GM12891 (cell line): ENCODE results near the gene PIWIL1.

Source experiments
- DNase-seq: peaks from one replicate; pipeline ENCODE4 v3.0.0; 2011; ENCODE audit warnings: low spot score; ENCODE audit not compliant: insufficient read length
- FAIRE-seq: peaks from 2 replicates; lab custom pipeline; 2011; peaks lifted over from hg19 to GRCh38; lab: Jason Lieb, UNC
- PAX5 ChIP-seq: IDR thresholded peaks from 2 replicates; pipeline ENCODE4 v1.6.1; 2011; ENCODE audit warnings: low read length, moderate library complexity, mild to moderate bottlenecking; ENCODE audit not compliant: insufficient read depth, severe bottlenecking
- POLR2A ChIP-seq: IDR thresholded peaks from 2 replicates; pipeline ENCODE4 v1.6.1; 2011; ENCODE audit warnings: low read depth, low read length, control low read depth
- POLR2AphosphoS5 ChIP-seq: IDR thresholded peaks from 2 replicates; pipeline ENCODE4 v1.6.1; 2011; ENCODE audit warnings: low read depth, low read length, control low read depth
- POU2F2 ChIP-seq: IDR thresholded peaks from 2 replicates; pipeline ENCODE4 v1.6.1; 2011; ENCODE audit warnings: low read depth, mild to moderate bottlenecking, control low read depth, low read length, moderate library complexity
- SPI1 ChIP-seq: IDR thresholded peaks from 2 replicates; pipeline ENCODE4 v1.6.1; 2011; ENCODE audit warnings: low read depth, low read length, control low read depth
- TAF1 ChIP-seq: IDR thresholded peaks from 2 replicates; pipeline ENCODE4 v1.6.1; 2011; ENCODE audit warnings: low read depth, low read length, control low read depth

PIWIL1 gene

DNA sequence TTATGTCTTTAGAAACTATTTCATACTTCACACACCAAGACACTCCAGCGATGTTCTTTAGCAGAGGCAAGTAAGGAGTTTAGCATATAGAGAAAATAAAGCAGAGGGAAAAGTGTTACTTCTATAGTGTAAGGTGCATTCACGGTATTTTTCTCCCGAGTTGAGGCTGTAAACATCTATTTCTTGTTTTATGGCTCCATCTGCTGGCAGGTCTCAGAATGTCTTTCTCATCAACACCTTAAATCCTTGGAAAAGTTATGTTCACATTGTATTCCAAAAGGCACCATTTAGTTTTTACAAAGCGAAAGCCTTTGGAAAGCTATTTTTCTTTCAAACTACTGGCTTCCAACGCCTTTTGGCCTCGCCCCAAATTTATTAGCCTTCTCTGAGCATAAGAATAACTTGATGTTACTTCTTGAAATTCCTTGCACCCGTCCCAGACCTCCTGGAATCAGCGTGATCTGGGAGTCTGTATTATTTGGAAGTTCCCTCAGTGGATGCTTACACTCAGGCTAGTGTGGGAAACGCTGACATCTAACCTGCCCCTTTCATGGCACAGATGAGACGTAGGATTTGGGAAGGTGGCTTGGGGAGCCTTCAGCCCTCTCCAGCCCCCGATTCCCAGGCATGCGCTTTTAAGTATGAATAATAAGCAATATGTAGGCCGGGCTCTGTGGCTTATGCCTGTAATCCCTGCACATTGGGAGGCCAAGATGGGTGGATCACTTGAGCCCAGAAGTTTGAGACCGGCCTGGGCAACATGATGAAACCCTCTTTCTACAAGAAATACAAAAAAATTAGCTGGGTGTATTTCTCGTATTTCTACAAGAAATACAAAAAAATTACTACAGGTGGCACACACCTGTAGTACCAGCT is 1.9 kb upstream of the PIWIL1 start:
- no peak for TF ChIP-seq POLR2A
- TF ChIP-seq SPI1: no peak
- no peak for TF ChIP-seq TAF1
- no peak for TF ChIP-seq PAX5
- TF ChIP-seq POU2F2: no peak
- no peak for TF ChIP-seq POLR2AphosphoS5
- no peak for FAIRE-seq
- DNase-seq: no peak

DNA sequence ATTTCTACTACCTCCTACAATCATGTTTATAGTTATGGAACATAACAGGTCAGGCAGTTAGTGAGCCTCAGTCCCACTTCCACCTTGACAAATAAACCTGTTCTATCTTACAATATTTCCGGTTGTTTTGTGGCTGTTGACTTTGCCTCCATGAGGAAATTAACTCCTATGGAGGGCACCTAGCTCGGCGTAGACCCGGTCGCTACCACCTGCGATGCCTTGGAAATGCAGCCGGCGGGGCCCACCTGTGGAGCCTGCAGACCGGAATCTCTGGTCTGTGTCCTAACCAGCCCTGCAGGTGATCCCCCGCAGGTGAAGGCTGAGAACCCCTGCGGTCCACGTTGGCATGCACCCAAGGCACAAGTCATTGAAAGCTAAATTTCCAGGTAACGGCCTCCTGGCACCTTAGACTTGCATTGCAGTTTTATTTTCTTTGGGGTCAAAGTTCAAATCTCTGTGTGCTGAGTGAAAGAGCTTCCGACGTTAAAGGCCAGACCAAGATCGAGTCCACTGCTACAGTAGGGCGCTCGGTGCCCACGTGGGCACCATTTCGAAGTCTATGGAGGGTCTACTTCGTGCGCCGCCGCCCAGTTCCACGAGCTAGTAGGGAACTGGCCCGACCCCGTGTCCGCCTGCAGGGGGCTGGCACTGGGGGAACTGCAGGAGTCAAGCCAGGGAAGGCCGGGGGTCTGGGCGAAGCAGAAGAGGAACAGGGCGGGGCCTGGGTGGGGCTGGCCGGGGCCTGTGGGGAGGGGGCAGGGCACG is 782 bp upstream of the PIWIL1 start:
- TF ChIP-seq POLR2AphosphoS5: no peak
- TF ChIP-seq SPI1: no peak
- TF ChIP-seq POLR2A: no peak
- no peak for TF ChIP-seq POU2F2
- TF ChIP-seq TAF1: no peak
- no peak for TF ChIP-seq PAX5
- FAIRE-seq (no peak), DNase-seq (no peak)

DNA sequence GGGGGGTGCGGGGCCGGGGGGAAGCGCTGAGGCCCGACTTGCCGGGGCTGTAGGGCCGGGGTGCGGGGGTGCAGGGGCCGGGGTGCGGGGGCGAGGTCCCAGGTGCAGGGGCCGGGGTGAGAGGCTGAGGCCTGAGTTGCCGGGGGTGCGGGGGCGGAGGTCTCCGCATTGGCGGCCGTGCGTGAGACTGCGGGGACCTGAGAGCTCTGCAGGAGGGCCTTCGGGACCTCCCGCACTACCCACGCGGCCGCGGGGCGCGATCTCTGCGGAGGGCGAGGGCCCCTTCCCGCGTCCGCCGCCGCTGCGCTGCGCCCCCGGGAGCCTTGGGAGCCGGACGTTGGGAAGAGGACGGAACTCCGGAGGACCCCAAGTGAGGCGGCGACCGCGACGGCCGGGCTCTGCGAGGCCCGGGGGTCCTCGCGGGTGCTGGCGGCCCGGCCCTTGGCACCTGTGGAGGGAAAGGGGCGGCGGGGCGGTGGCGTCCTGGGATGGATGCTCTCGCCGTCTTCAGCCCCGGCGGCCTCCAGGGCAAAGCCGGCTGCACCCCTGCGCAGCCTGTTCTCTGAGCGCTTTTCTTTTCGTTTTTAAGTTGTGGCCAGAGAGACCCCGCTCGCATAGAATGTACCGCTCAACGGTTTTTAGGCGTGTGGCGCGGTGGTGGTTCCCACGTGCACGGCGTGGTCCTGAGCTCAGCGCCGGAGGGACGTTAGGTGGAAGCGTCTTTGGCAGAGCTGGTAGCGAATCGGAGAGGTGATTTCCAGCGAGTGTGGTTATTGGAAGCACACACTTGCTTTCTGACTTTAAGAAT is 1.3 kb downstream of the PIWIL1 start:
- TF ChIP-seq PAX5: no peak
- TF ChIP-seq POLR2A: no peak
- TF ChIP-seq TAF1: no peak
- no peak for TF ChIP-seq POLR2AphosphoS5
- TF ChIP-seq SPI1: no peak
- TF ChIP-seq POU2F2: no peak
- DNase-seq (no peak), FAIRE-seq (no peak)

GRCh38 chr12:130339951-130340350 is 2.3 kb downstream of the PIWIL1 start:
- FAIRE-seq (no peak), DNase-seq (no peak)
- TF ChIP-seq TAF1 (no peak), POLR2AphosphoS5 (no peak), POU2F2 (no peak), SPI1 (no peak), POLR2A (no peak)

DNA sequence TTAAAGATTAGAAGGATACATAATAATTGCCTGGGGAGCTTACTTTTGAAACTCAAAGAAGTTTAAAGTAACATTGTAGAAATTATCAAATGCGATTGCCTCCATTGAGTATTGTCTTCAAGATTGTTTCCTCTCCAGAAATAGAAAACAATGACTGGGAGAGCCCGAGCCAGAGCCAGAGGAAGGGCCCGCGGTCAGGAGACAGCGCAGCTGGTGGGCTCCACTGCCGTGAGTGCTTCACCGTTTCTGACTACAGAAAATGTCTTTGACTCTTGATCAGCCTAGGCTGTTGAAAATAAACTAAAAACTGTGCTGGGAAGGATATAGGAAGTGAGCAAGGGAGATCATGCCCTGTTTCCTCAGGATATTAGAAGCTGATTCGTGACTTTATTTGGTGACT is 4.8 kb downstream of the PIWIL1 start:
- no peak for TF ChIP-seq POU2F2
- TF ChIP-seq POLR2AphosphoS5: no peak
- TF ChIP-seq SPI1: no peak
- no peak for TF ChIP-seq TAF1
- TF ChIP-seq POLR2A: no peak
- no peak for TF ChIP-seq PAX5
- no peak for FAIRE-seq

GRCh38 chr12:130342842-130343241 is 5.2 kb downstream of the PIWIL1 start:
- no peak for TF ChIP-seq SPI1
- no peak for DNase-seq
- no peak for FAIRE-seq

More for the DNA sequence above, 4.8 kb downstream of the PIWIL1 start:
- no peak for DNase-seq

- FAIRE-seq (no peak), DNase-seq (no peak)
- TF ChIP-seq PAX5: no peak
Measured at GRCh38 chr12:130344529-130344928, 6.8 kb downstream of the PIWIL1 start.

DNA sequence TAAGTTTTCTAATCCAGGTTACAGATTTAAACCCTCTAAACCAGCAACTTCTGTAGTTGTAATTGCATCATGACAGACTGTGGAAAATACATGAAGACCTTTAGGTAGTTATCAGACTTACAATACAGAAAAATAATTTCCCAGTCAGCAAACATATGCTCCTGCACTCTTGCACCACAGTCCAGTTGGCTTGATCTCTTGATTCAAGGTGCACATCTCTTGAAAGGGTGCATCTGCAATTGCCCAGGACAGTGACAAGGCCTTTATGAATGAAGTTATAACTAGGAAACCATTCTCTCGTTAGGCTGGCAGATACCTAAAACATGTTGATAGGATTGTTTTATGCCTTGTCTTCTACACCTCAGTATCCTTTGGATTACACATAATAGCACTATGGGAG is 7.6 kb downstream of the PIWIL1 start:
- DNase-seq: no peak
- no peak for FAIRE-seq
- TF ChIP-seq POLR2A: no peak
- no peak for TF ChIP-seq PAX5
- no peak for TF ChIP-seq POLR2AphosphoS5
- no peak for TF ChIP-seq POU2F2
- TF ChIP-seq TAF1: no peak
- no peak for TF ChIP-seq SPI1

DNA sequence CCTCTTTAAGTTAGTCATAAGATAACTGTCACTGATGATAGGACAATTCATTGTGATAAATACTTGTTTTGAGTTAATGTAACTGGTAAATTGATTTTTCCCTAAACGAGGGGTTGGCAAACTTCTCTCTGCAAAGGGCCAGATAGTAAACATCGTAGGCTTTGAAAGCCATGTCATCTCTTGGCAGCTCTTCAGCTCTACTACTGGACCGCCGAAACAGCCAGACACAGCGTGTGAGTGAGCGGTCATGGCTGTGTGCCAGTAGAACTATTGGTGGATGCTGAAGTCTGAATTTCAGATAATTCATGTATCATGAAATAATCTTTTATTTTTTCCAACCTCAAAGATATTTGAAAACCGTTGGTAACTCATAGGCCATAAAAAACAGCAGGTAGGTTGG is 9.9 kb downstream of the PIWIL1 start:
- DNase-seq: no peak
- FAIRE-seq: no peak
- no peak for TF ChIP-seq POLR2A
- TF ChIP-seq POLR2AphosphoS5: no peak
- TF ChIP-seq TAF1: no peak
- TF ChIP-seq POU2F2: no peak
- no peak for TF ChIP-seq SPI1
- no peak for TF ChIP-seq PAX5

- TF ChIP-seq POLR2AphosphoS5 (no peak), POU2F2 (no peak)
- FAIRE-seq (no peak), DNase-seq (no peak)
Measured at GRCh38 chr12:130350715-130351114, 13.0 kb downstream of the PIWIL1 start.
